DND-41 (cell line): ENCODE measurements around the gene SGCD.

Source experiments
- ATAC-seq: fragments of 200-7000 bp; cut with Tn5 transposase; 3 replicates; pipeline ENCODE4 v1.9.1; 2021; ENCODE audit warnings: low read depth; ENCODE audit not compliant: insufficient read depth
- DNase-seq: peaks from one replicate; pipeline ENCODE4 v3.0.0-alpha.2; 2020
- H2AFZ ChIP-seq: 2 replicates; pipeline ENCODE4 v1.6.0; 2012; ENCODE audit warnings: low read depth, low read length
- H3K27ac ChIP-seq: 2 replicates; pipeline ENCODE4 v1.5.1; 2012; ENCODE audit warnings: low read length, inconsistent platforms
- H3K27me3 ChIP-seq: fragments of 200-600 bp; sonication (generic); 2 replicates; pipeline ENCODE4 v1.6.0; 2012; ENCODE audit warnings: low read length, mild to moderate bottlenecking, inconsistent platforms; ENCODE audit not compliant: insufficient read depth, poor library complexity
- H3K36me3 ChIP-seq: 2 replicates; pipeline ENCODE4 v1.5.1; 2012; ENCODE audit warnings: low read length, inconsistent platforms; ENCODE audit not compliant: insufficient read depth
- H3K4me1 ChIP-seq: 2 replicates; pipeline ENCODE4 v1.5.1; 2012; ENCODE audit warnings: mild to moderate bottlenecking, low read length; ENCODE audit not compliant: insufficient read depth
- H3K4me2 ChIP-seq: 2 replicates; pipeline ENCODE4 v1.6.0; 2012; ENCODE audit warnings: mild to moderate bottlenecking, moderate library complexity, low read length, inconsistent platforms; ENCODE audit not compliant: insufficient read depth
- H3K4me3 ChIP-seq, 2 experiments: fragments of 200-600 bp in 1 of 2; shearing (Covaris generic) in 1 of 2; 2 replicates each; pipeline ENCODE4 v1.5.1; 2012 to 2016; ENCODE audit warnings: inconsistent platforms in 2 of 2, low read length in 2 of 2, mild to moderate bottlenecking in 2 of 2, low read depth in 1 of 2, moderate library complexity in 1 of 2
- H3K79me2 ChIP-seq: 2 replicates; pipeline ENCODE4 v1.6.0; 2012; ENCODE audit warnings: low read length, inconsistent platforms; ENCODE audit not compliant: insufficient read depth
- H3K9ac ChIP-seq: 2 replicates; pipeline ENCODE4 v1.6.0; 2012; ENCODE audit warnings: low read depth, mild to moderate bottlenecking, inconsistent platforms, low read length, moderate library complexity
- H3K9me3 ChIP-seq: 2 replicates; pipeline ENCODE4 v1.5.1; 2012; ENCODE audit warnings: low read length, moderate library complexity, mild to moderate bottlenecking, inconsistent platforms; ENCODE audit not compliant: insufficient read depth, severe bottlenecking
- H4K20me1 ChIP-seq: 2 replicates; pipeline ENCODE4 v1.6.0; 2012; ENCODE audit warnings: low read length; ENCODE audit not compliant: insufficient read depth
- CTCF ChIP-seq: IDR thresholded peaks from 2 replicates; pipeline ENCODE4 v1.5.1; 2012; ENCODE audit warnings: borderline replicate concordance, low read length, moderate library complexity, mild to moderate bottlenecking; ENCODE audit not compliant: poor library complexity, severe bottlenecking; ENCODE audit errors: extremely low read depth
- EZH2 ChIP-seq: IDR thresholded peaks from 3 replicates; pipeline ENCODE4 v1.6.1; 2012; ENCODE audit warnings: borderline replicate concordance, low read depth, mild to moderate bottlenecking, moderate library complexity, low read length, inconsistent platforms; ENCODE audit not compliant: severe bottlenecking

SGCD gene

GRCh38 chr5:156326718-156327259 lies at the start of gene SGCD:
SGCD (plus strand) TSS chr5:156327164.
- Histone ChIP-seq H3K36me3 (no peaks in the 10 kb centered on the region), H3K79me2 (no peaks in the 10 kb centered on the region), H3K9ac (no peak within 1 kb of the TSS), H3K27ac (no peak within 1 kb of the TSS), H2AFZ (no peak within 1 kb of the TSS), H3K4me1 (no peaks in the 10 kb centered on the region), H4K20me1 (no peaks in the 10 kb centered on the region), H3K4me3 (no peak within 1 kb of the TSS), H3K9me3 (no peaks in the 10 kb centered on the region), H3K27me3 (peaks cover 6% of the 10 kb centered on the region), H3K4me2 (no peak within 1 kb of the TSS)
- TF ChIP-seq EZH2 (no peak), CTCF (no peak)
- no peak for DNase-seq
- ATAC-seq, result no peak

- ATAC-seq, result no peak
- TF ChIP-seq EZH2 (no peak), CTCF (no peak)
- H2AFZ ChIP-seq, result no peak overlapping the region
Observed at GRCh38 chr5:156277290-156277689, 49.7 kb upstream of the SGCD start.

GRCh38 chr5:156295431-156295830 lies 31.5 kb upstream of the SGCD start:
- H3K79me2 ChIP-seq, result no peaks in the 10 kb centered on the region
- ATAC-seq (no peak), DNase-seq (no peak)
- no peak overlapping the region for H3K4me3 ChIP-seq
- no peaks in the 10 kb centered on the region for H3K9me3 ChIP-seq
- no peak overlapping the region for H3K9ac ChIP-seq
- no peaks in the 10 kb centered on the region for H3K27me3 ChIP-seq
- no peaks in the 10 kb centered on the region for H3K4me1 ChIP-seq
- no peaks in the 10 kb centered on the region for H4K20me1 ChIP-seq
- no peak for TF ChIP-seq CTCF
- no peak for TF ChIP-seq EZH2
- no peaks in the 10 kb centered on the region for H3K36me3 ChIP-seq
- no peak overlapping the region for H3K27ac ChIP-seq
- H2AFZ ChIP-seq, result no peak overlapping the region
- no peak overlapping the region for H3K4me2 ChIP-seq

More at GRCh38 chr5:156277290-156277689, 49.7 kb upstream of the SGCD start:
- Histone ChIP-seq H3K27me3 (no peaks in the 10 kb centered on the region), H3K4me3 (no peak overlapping the region), H3K79me2 (no peaks in the 10 kb centered on the region), H3K4me1 (no peaks in the 10 kb centered on the region), H3K27ac (no peak overlapping the region), H3K4me2 (no peak overlapping the region), H3K9ac (no peak overlapping the region), H3K36me3 (no peaks in the 10 kb centered on the region), H3K9me3 (no peaks in the 10 kb centered on the region), H4K20me1 (no peaks in the 10 kb centered on the region)
- DNase-seq, result no peak
